IPS-18c (cell line): ENCODE data around the gene ZFHX3.

Experiments used
- H3K4me3 ChIP-seq: 2 replicates; pipeline ENCODE4 v1.7.0; 2013; ENCODE audit warnings: low read depth, mild to moderate bottlenecking, low read length, moderate library complexity; ENCODE audit not compliant: insufficient read depth
- H3K9me3 ChIP-seq: one replicate; pipeline ENCODE4 v1.6.1; 2013; ENCODE audit warnings: mild to moderate bottlenecking, low read length, moderate library complexity; ENCODE audit not compliant: control insufficient read depth, insufficient read depth

ZFHX3 gene

GRCh38 chr16:72838951-72839350, 209.0 kb downstream of the ZFHX3 start:
- H3K9me3 ChIP-seq: no peaks in the 10 kb centered on the region
- no peak overlapping the region for H3K4me3 ChIP-seq

GRCh38 chr16:72838586-72838910, 209.4 kb downstream of the ZFHX3 start:
- no peak overlapping the region for H3K4me3 ChIP-seq
- no peaks in the 10 kb centered on the region for H3K9me3 ChIP-seq

- Histone ChIP-seq H3K9me3 (no peaks in the 10 kb centered on the region), H3K4me3 (no peak overlapping the region)
Measured at GRCh38 chr16:72837846-72838585, 209.9 kb downstream of the ZFHX3 start.

GRCh38 chr16:72836985-72837384, 210.9 kb downstream of the ZFHX3 start:
- no peaks in the 10 kb centered on the region for H3K9me3 ChIP-seq
- H3K4me3 ChIP-seq: no peak overlapping the region

GRCh38 chr16:72836181-72836580, 211.7 kb downstream of the ZFHX3 start:
- Histone ChIP-seq H3K9me3 (no peaks in the 10 kb centered on the region), H3K4me3 (no peak overlapping the region)

GRCh38 chr16:72835086-72835485, 212.8 kb downstream of the ZFHX3 start:
- Histone ChIP-seq H3K4me3 (no peak overlapping the region), H3K9me3 (no peaks in the 10 kb centered on the region)

GRCh38 chr16:72834499-72834898, 213.4 kb downstream of the ZFHX3 start:
- Histone ChIP-seq H3K4me3 (no peak overlapping the region), H3K9me3 (no peaks in the 10 kb centered on the region)

- H3K9me3 ChIP-seq: no peaks in the 10 kb centered on the region
- H3K4me3 ChIP-seq: no peak overlapping the region
Measured at GRCh38 chr16:72833969-72834368, 214.0 kb downstream of the ZFHX3 start.

GRCh38 chr16:72833482-72833881, 214.4 kb downstream of the ZFHX3 start:
- Histone ChIP-seq H3K4me3 (no peak overlapping the region), H3K9me3 (no peaks in the 10 kb centered on the region)

- no peak overlapping the region for H3K4me3 ChIP-seq
Measured at GRCh38 chr16:72832621-72833248, 215.2 kb downstream of the ZFHX3 start.

GRCh38 chr16:72829846-72830775, 217.8 kb downstream of the ZFHX3 start:
- Histone ChIP-seq H3K4me3 (no peak overlapping the region), H3K9me3 (no peaks in the 10 kb centered on the region)

More at GRCh38 chr16:72832621-72833248, 215.2 kb downstream of the ZFHX3 start:
- no peaks in the 10 kb centered on the region for H3K9me3 ChIP-seq

GRCh38 chr16:72827866-72828265, 220.1 kb downstream of the ZFHX3 start:
- Histone ChIP-seq H3K4me3 (no peak overlapping the region), H3K9me3 (no peaks in the 10 kb centered on the region)

GRCh38 chr16:72825912-72826621, 221.9 kb downstream of the ZFHX3 start:
- Histone ChIP-seq H3K4me3 (no peak overlapping the region), H3K9me3 (no peaks in the 10 kb centered on the region)

GRCh38 chr16:72824761-72825160, 223.2 kb downstream of the ZFHX3 start:
- H3K9me3 ChIP-seq: no peaks in the 10 kb centered on the region

GRCh38 chr16:72824027-72824426, 223.9 kb downstream of the ZFHX3 start:
- no peaks in the 10 kb centered on the region for H3K9me3 ChIP-seq
- no peak overlapping the region for H3K4me3 ChIP-seq

More at GRCh38 chr16:72824761-72825160, 223.2 kb downstream of the ZFHX3 start:
- no peak overlapping the region for H3K4me3 ChIP-seq

- no peaks in the 10 kb centered on the region for H3K9me3 ChIP-seq
- H3K4me3 ChIP-seq: no peak overlapping the region
Measured at GRCh38 chr16:72821185-72821950, 226.6 kb downstream of the ZFHX3 start.

- Histone ChIP-seq H3K4me3 (no peak overlapping the region), H3K9me3 (no peaks in the 10 kb centered on the region)
Measured at GRCh38 chr16:72819345-72819744, 228.6 kb downstream of the ZFHX3 start.
